Measurements from ENCODE around the gene PHF23. TPM values are rescaled to one million over a fixed set of nuclear protein-coding genes. Genes with fewer than 3 reads are reported as not detected.

Gene PHF23
- total and polyA plus RNA-seq, 9 of the 15 experiments (the other 6 are each of a cell fraction or from before 2014, with no cell fraction given), result 7.4 to 87.5 (median 33.7) TPM

GRCh38 chr17:7219812-7220592 is 19.3 kb downstream of the PHF23 start, which contains the start of the genes ACADVL and DLG4 (continued):
- TF ChIP-seq PHF21A (IDR thresholded peaks at IDR 0.05; ENCODE audit: borderline replicate concordance, low read depth), result no peak
- no peak for TF ChIP-seq ZNF274 (IDR thresholded peaks at IDR 0.05; ENCODE audit: borderline replicate concordance, low read depth, low read length)
- no peak for TF ChIP-seq HDAC3 (IDR thresholded peaks at IDR 0.05; ENCODE audit: borderline replicate concordance, partially characterized antibody)
- TF ChIP-seq, protein P1, sequence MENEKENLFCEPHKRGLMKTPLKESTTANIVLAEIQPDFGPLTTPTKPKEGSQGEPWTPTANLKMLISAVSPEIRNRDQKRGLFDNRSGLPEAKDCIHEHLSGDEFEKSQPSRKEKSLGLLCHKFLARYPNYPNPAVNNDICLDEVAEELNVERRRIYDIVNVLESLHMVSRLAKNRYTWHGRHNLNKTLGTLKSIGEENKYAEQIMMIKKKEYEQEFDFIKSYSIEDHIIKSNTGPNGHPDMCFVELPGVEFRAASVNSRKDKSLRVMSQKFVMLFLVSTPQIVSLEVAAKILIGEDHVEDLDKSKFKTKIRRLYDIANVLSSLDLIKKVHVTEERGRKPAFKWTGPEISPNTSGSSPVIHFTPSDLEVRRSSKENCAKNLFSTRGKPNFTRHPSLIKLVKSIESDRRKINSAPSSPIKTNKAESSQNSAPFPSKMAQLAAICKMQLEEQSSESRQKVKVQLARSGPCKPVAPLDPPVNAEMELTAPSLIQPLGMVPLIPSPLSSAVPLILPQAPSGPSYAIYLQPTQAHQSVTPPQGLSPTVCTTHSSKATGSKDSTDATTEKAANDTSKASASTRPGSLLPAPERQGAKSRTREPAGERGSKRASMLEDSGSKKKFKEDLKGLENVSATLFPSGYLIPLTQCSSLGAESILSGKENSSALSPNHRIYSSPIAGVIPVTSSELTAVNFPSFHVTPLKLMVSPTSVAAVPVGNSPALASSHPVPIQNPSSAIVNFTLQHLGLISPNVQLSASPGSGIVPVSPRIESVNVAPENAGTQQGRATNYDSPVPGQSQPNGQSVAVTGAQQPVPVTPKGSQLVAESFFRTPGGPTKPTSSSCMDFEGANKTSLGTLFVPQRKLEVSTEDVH (IDR thresholded peaks at IDR 0.05; ENCODE audit: low read depth, partially characterized antibody), result no peak
- no peak for TF ChIP-seq NFYB (IDR thresholded peaks at IDR 0.05; ENCODE audit: extremely low read depth, insufficient read length)
- no peak for TF ChIP-seq ZKSCAN1 (IDR thresholded peaks at IDR 0.05; ENCODE audit: low read depth, low read length)
- no peak for TF ChIP-seq RBM15 (IDR thresholded peaks at IDR 0.05; ENCODE audit: insufficient read depth, low read length)
- TF ChIP-seq TCFL5 (CRISPR knock-in tag; conservative IDR thresholded peaks at IDR 0.05), result no peak
- no peak for TF ChIP-seq ZNF263 (CRISPR knock-in tag; IDR thresholded peaks at IDR 0.05; ENCODE audit: borderline replicate concordance)
- TF ChIP-seq NUFIP1 (IDR thresholded peaks at IDR 0.05; ENCODE audit: partially characterized antibody), result no peak
- no peak for TF ChIP-seq HES1 (IDR thresholded peaks at IDR 0.05; ENCODE audit: low read depth)
- TF ChIP-seq TAF9B (IDR thresholded peaks at IDR 0.05; ENCODE audit: partially characterized antibody), result no peak
- no peak for TF ChIP-seq SETDB1 (IDR thresholded peaks at IDR 0.05; ENCODE audit: low read length)
- no peak for TF ChIP-seq CBX5 (IDR thresholded peaks at IDR 0.05; ENCODE audit: borderline replicate concordance, low read depth)
- no peak for TF ChIP-seq L3MBTL2 (IDR thresholded peaks at IDR 0.05)
- TF ChIP-seq CEBPZ (IDR thresholded peaks at IDR 0.05; ENCODE audit: borderline replicate concordance, low read depth, low read length), result no peak
- TF ChIP-seq ZNF3 (CRISPR knock-in tag; IDR thresholded peaks at IDR 0.05), result no peak

All from K562 (cell line).